NB4 (cell line): ENCODE results near the gene UGT1A3.

Source experiments
- MYC ChIP-seq: IDR thresholded peaks from 2 replicates; pipeline ENCODE4 v1.6.1; 2011; ENCODE audit warnings: low read depth, low read length
- POLR2A ChIP-seq: IDR thresholded peaks from 2 replicates; pipeline ENCODE4 v1.6.1; 2011; ENCODE audit warnings: mild to moderate bottlenecking; ENCODE audit not compliant: insufficient read length; ENCODE audit errors: extremely low read depth
- TF ChIP-seq, protein P1 (sequence below): IDR thresholded peaks from one replicate; pipeline ENCODE4 v1.5.1; 2012; ENCODE audit warnings: low read depth, low read length
- TF ChIP-seq, protein P2 (sequence below): IDR thresholded peaks from 2 replicates; pipeline ENCODE4 v1.6.1; 2011; ENCODE audit warnings: low read depth, low read length

DNA sequence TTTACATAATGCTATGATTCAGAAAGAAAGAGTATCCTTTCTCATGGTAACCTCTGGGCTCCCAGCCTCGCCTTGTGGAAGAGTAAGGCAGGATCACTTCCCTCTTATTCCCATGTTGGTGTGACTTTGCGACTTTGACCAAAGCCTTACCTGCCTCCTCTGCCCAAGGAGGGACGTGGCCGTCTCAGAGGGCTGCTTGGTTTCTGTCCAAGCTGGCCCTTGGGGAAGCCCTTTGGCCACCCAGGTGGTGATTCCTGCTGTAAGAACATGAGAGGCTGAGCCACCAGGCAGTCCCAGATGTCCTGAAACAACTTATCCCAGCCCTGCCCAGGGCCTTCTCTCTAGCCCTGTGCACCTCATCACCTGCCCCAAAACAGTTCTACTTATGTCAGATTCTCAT lies 30.1 kb upstream of the UGT1A3 start:
- TF ChIP-seq, protein P1, sequence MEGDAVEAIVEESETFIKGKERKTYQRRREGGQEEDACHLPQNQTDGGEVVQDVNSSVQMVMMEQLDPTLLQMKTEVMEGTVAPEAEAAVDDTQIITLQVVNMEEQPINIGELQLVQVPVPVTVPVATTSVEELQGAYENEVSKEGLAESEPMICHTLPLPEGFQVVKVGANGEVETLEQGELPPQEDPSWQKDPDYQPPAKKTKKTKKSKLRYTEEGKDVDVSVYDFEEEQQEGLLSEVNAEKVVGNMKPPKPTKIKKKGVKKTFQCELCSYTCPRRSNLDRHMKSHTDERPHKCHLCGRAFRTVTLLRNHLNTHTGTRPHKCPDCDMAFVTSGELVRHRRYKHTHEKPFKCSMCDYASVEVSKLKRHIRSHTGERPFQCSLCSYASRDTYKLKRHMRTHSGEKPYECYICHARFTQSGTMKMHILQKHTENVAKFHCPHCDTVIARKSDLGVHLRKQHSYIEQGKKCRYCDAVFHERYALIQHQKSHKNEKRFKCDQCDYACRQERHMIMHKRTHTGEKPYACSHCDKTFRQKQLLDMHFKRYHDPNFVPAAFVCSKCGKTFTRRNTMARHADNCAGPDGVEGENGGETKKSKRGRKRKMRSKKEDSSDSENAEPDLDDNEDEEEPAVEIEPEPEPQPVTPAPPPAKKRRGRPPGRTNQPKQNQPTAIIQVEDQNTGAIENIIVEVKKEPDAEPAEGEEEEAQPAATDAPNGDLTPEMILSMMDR: no peak
- no peak for TF ChIP-seq POLR2A
- TF ChIP-seq, protein P2, sequence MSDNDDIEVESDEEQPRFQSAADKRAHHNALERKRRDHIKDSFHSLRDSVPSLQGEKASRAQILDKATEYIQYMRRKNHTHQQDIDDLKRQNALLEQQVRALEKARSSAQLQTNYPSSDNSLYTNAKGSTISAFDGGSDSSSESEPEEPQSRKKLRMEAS: no peak
- TF ChIP-seq MYC: no peak
